ENCODE results near the gene TMEM263. TPM values are rescaled to one million over a fixed set of nuclear protein-coding genes. Genes with fewer than 3 reads are reported as not detected.
A peak's percentile ranks its signal among the peaks of the same experiment; 100 is the strongest.

The TMEM263 gene
- total and polyA plus RNA-seq, 9 of the 15 experiments (the other 6 are each of a cell fraction or from before 2014, with no cell fraction given): 12.6 to 36.7 (median 24.4) TPM

- TF ChIP-seq CHD7 (IDR thresholded peaks at IDR 0.05; ENCODE audit: low read depth, low read length): no peak
- TF ChIP-seq FOXM1 (IDR thresholded peaks at IDR 0.05; ENCODE audit: low read depth): no peak
- no peak for TF ChIP-seq FOXM1 (CRISPR knock-in tag; IDR thresholded peaks at IDR 0.05; ENCODE audit: low read depth)
- TF ChIP-seq NFRKB (IDR thresholded peaks at IDR 0.05; ENCODE audit: low read depth): 0 out of 2 replicates have a peak, but pooled peaks have one; percentile 64
- TF ChIP-seq, protein P1, sequence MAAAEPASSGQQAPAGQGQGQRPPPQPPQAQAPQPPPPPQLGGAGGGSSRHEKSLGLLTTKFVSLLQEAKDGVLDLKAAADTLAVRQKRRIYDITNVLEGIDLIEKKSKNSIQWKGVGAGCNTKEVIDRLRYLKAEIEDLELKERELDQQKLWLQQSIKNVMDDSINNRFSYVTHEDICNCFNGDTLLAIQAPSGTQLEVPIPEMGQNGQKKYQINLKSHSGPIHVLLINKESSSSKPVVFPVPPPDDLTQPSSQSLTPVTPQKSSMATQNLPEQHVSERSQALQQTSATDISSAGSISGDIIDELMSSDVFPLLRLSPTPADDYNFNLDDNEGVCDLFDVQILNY (CRISPR knock-in tag; IDR thresholded peaks at IDR 0.05): no peak
- TF ChIP-seq MYC (IDR thresholded peaks at IDR 0.05; ENCODE audit: low read depth, low read length): peak; percentile 88
- TF ChIP-seq MYC (CRISPR knock-in tag; IDR thresholded peaks at IDR 0.05; ENCODE audit: borderline replicate concordance, low read depth): no peak
- no peak for TF ChIP-seq PHB (CRISPR knock-in tag; IDR thresholded peaks at IDR 0.05)
- no peak for TF ChIP-seq HMG20B (CRISPR knock-in tag; IDR thresholded peaks at IDR 0.05)
- no peak for TF ChIP-seq HDAC6 (IDR thresholded peaks at IDR 0.05; ENCODE audit: low read depth, low read length)
- TF ChIP-seq NR4A1 (CRISPR knock-in tag; IDR thresholded peaks at IDR 0.05): no peak
- TF ChIP-seq NR4A1 (tag; IDR thresholded peaks at IDR 0.05): no peak
- TF ChIP-seq NFE2L1 (tag; IDR thresholded peaks at IDR 0.05; ENCODE audit: borderline replicate concordance, low read depth): no peak
- TF ChIP-seq BACH1 (tag; IDR thresholded peaks at IDR 0.05): no peak
- peak; percentile 48 for TF ChIP-seq BRD9 (IDR thresholded peaks at IDR 0.05; ENCODE audit: low read depth, partially characterized antibody)
Observed at GRCh38 chr12:106954462-106955376, 988 bp upstream of the TMEM263 start (continued).
